Osteocyte (in vitro differentiated cells): ENCODE data around the gene SLC13A5. TPM values are rescaled to one million over a fixed set of nuclear protein-coding genes. Genes with fewer than 3 reads are reported as not detected.

ENCODE experiments used
- DNase-seq: peaks from one replicate; pipeline ENCODE4 v3.0.0; 2021; ENCODE audit warnings: mixed read lengths; ENCODE audit not compliant: unreplicated experiment; ENCODE audit errors: extremely low spot score
- H3K27ac Mint-ChIP-seq: one replicate; pipeline ENCODE4 v1.8.0; 2021; ENCODE audit warnings: mild to moderate bottlenecking, mixed read lengths; ENCODE audit not compliant: unreplicated experiment
- H3K27me3 Mint-ChIP-seq: one replicate; pipeline ENCODE4 v1.8.0; 2021; ENCODE audit warnings: mixed read lengths; ENCODE audit not compliant: unreplicated experiment
- H3K36me3 Mint-ChIP-seq: one replicate; pipeline ENCODE4 v1.8.0; 2021; ENCODE audit warnings: mixed read lengths; ENCODE audit not compliant: unreplicated experiment
- H3K4me1 Mint-ChIP-seq: one replicate; pipeline ENCODE4 v1.8.0; 2021; ENCODE audit warnings: mixed read lengths; ENCODE audit not compliant: unreplicated experiment
- H3K4me3 Mint-ChIP-seq: one replicate; pipeline ENCODE4 v1.8.0; 2021; ENCODE audit warnings: mild to moderate bottlenecking, moderate library complexity, mixed read lengths; ENCODE audit not compliant: unreplicated experiment
- H3K9me3 Mint-ChIP-seq: one replicate; pipeline ENCODE4 v1.8.0; 2021; ENCODE audit warnings: mixed read lengths; ENCODE audit not compliant: unreplicated experiment
- CTCF ChIP-seq: fragments of 200-600 bp; sonication (generic); IDR thresholded peaks from 2 replicates; pipeline ENCODE4 v1.5.0; 2021; ENCODE audit warnings: antibody characterized with exemption, mild to moderate bottlenecking, moderate library complexity
- total RNA-seq: library from RNA; stranded (reverse); gene quantifications from 2 replicates; pipeline ENCODE4 v1.2.1, GENCODE V29; 2021

Gene SLC13A5
- total RNA-seq, 1 donor from 2014 or later, result not detected

GRCh38 chr17:6682339-6682738, 30.8 kb downstream of the SLC13A5 start:
- no peak for DNase-seq

GRCh38 chr17:6681671-6682070, 31.5 kb downstream of the SLC13A5 start:
- H3K27ac Mint-ChIP-seq, result no peak overlapping the region
- H3K9me3 Mint-ChIP-seq, result no peaks in the 10 kb centered on the region
- peaks cover 10% of the 10 kb centered on the region for H3K27me3 Mint-ChIP-seq
- H3K4me3 Mint-ChIP-seq, result no peak overlapping the region
- no peak for DNase-seq
- H3K4me1 Mint-ChIP-seq, result no peaks in the 10 kb centered on the region
- TF ChIP-seq CTCF, result no peak
- H3K36me3 Mint-ChIP-seq, result no peaks in the 10 kb centered on the region

More at GRCh38 chr17:6682339-6682738, 30.8 kb downstream of the SLC13A5 start:
- H3K27ac Mint-ChIP-seq, result no peak overlapping the region
- no peak overlapping the region for H3K4me3 Mint-ChIP-seq
- H3K4me1 Mint-ChIP-seq, result no peaks in the 10 kb centered on the region
- TF ChIP-seq CTCF, result no peak
- H3K27me3 Mint-ChIP-seq, result peaks cover 10% of the 10 kb centered on the region
- no peaks in the 10 kb centered on the region for H3K9me3 Mint-ChIP-seq
- H3K36me3 Mint-ChIP-seq, result no peaks in the 10 kb centered on the region

GRCh38 chr17:6681176-6681575, 32.0 kb downstream of the SLC13A5 start:
- Mint-ChIP-seq H3K27me3 (peaks cover 10% of the 10 kb centered on the region), H3K27ac (no peak overlapping the region), H3K4me1 (no peaks in the 10 kb centered on the region), H3K4me3 (no peak overlapping the region), H3K36me3 (no peaks in the 10 kb centered on the region), H3K9me3 (no peaks in the 10 kb centered on the region)
- DNase-seq, result no peak
- TF ChIP-seq CTCF, result no peak

GRCh38 chr17:6679241-6679640, 33.9 kb downstream of the SLC13A5 start:
- H3K27ac Mint-ChIP-seq, result no peak overlapping the region
- H3K4me1 Mint-ChIP-seq, result no peaks in the 10 kb centered on the region
- no peak overlapping the region for H3K4me3 Mint-ChIP-seq
- no peaks in the 10 kb centered on the region for H3K9me3 Mint-ChIP-seq
- H3K27me3 Mint-ChIP-seq, result peaks cover 10% of the 10 kb centered on the region
- no peak for TF ChIP-seq CTCF
- no peak for DNase-seq
- H3K36me3 Mint-ChIP-seq, result no peaks in the 10 kb centered on the region

DNA sequence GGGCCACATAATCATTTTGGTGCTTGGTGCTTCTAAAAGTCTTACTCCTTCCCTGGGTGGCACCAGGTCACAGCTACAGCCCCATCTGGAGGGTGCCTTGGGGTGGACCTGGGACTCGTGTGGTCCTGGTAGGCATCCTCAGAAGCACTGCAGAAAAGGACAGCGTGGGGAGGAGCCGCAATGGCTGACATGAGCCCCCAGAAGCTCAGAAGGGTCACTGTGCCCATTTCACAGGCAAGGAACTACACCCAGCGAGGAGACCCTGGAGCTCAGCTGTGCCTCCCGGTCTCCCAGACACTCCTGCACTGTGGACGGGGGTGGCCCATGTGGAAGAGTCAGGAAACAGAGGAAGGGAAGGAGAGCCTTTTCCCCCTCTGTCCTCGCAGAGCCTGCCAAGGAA, 35.2 kb downstream of the SLC13A5 start:
- no peak for TF ChIP-seq CTCF

More for the DNA sequence above, 35.2 kb downstream of the SLC13A5 start:
- H3K27me3 Mint-ChIP-seq, result peaks cover 10% of the 10 kb centered on the region
- no peak overlapping the region for H3K27ac Mint-ChIP-seq
- H3K4me1 Mint-ChIP-seq, result no peaks in the 10 kb centered on the region
- DNase-seq, result no peak
- H3K9me3 Mint-ChIP-seq, result no peaks in the 10 kb centered on the region
- no peak overlapping the region for H3K4me3 Mint-ChIP-seq
- H3K36me3 Mint-ChIP-seq, result no peaks in the 10 kb centered on the region
